ENCODE measurements around the gene TRABD2A.

DNA sequence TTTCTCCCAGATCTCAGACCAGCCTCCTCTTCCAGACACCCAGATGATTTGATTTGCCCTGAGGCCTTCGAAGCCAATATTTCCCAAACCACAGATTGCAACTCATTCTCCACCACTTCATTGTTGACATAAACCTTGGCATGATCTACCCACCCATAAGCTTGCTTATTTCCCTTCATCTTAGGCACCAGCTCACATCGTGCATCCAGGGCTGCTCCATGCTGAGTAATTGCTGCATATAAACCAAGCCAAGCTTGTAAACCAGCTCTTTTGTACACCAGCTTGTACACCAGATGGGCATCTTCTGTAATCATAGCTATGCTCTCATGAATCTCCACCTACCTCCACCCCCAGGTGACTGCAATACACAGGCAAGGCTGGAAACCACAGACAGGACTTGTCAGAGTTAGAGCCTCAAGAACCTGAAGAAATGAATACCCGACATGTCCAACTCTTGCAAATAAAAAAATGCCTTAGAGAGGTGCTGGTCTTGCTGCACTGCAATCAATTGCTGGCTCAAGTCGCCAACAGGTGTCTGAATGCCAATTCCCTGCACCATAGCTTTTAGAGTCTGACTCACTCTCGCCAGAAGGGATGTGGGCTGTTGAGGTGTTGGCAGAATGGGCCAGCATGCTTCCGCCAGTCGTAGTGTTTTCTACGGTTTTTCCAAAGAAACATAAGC is 31.5 kb downstream of the TRABD2A start:
- TF ChIP-seq CTCF (IDR thresholded peaks at IDR 0.05; ENCODE audit: low read depth, low read length): no peak
- TF ChIP-seq, protein P1, sequence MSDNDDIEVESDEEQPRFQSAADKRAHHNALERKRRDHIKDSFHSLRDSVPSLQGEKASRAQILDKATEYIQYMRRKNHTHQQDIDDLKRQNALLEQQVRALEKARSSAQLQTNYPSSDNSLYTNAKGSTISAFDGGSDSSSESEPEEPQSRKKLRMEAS (IDR thresholded peaks at IDR 0.05; ENCODE audit: low read depth, low read length): no peak
